ENCODE results near the gene UGT1A4. TPM values are rescaled to one million over a fixed set of nuclear protein-coding genes. Genes with fewer than 3 reads are reported as not detected.
"Not testable (repeated sequence)": the region's sequence is repeated elsewhere in the genome, so short reads cannot be mapped to it uniquely, and the experiment has no call there.

UGT1A4 gene
- polyA plus RNA-seq, 2 donors = 0.69 to 2.5 TPM

GRCh38 chr2:233693963-233694362 lies 24.6 kb upstream of the UGT1A4 start:
- Histone ChIP-seq H3K4me1 (ENCODE audit: control insufficient read depth in 2 of 2, insufficient read depth in 2 of 2, low read length in 1 of 2) (peaks cover 0 to 10% of the 10 kb centered on the region in 2 donors), H3K9me3 (ENCODE audit: control insufficient read depth in 2 of 2, insufficient read depth in 1 of 2, low read depth in 1 of 2, low read length in 1 of 2) (no peaks in the 10 kb centered on the region), H3K27ac (ENCODE audit: low read depth in 2 of 2, low read length in 1 of 2) (peak overlapping the region; percentile 26 to 85), H3K4me3 (ENCODE audit: low read depth in 1 of 2, low read length in 2 of 2) (peak overlapping the region in 1 of 2 donors; percentile 55), H3K36me3 (ENCODE audit: control insufficient read depth in 2 of 2, insufficient read depth in 2 of 2, low read length in 1 of 2) (no peaks in the 10 kb centered on the region), H3K27me3 (ENCODE audit: control insufficient read depth in 1 of 2, insufficient read depth in 2 of 2, low read length in 2 of 2) (no peaks in the 10 kb centered on the region)
- 44 to 48% methylated on average over 6 of the region's 6 CpGs for WGBS, 2 donors

- Histone ChIP-seq H3K9me3 (ENCODE audit: control insufficient read depth in 2 of 2, insufficient read depth in 1 of 2, low read depth in 1 of 2, low read length in 1 of 2) (peaks cover 0 to under 1% of the 10 kb centered on the region in 2 donors), H3K36me3 (ENCODE audit: control insufficient read depth in 2 of 2, insufficient read depth in 2 of 2, low read length in 1 of 2) (no peaks in the 10 kb centered on the region), H3K27me3 (ENCODE audit: control insufficient read depth in 1 of 2, insufficient read depth in 2 of 2, low read length in 2 of 2) (no peaks in the 10 kb centered on the region), H3K27ac (ENCODE audit: low read depth in 2 of 2, low read length in 1 of 2) (peak overlapping the region in 1 of 2 donors; percentile 68), H3K4me3 (ENCODE audit: low read depth in 1 of 2, low read length in 2 of 2) (no peak overlapping the region), H3K4me1 (ENCODE audit: control insufficient read depth in 2 of 2, insufficient read depth in 2 of 2, low read length in 1 of 2) (peaks cover 0 to 4% of the 10 kb centered on the region in 2 donors)
- WGBS, 2 donors = 78 to 82% methylated on average over 4 of the region's 4 CpGs
These were observed 19.8 kb upstream of the UGT1A4 start for GRCh38 chr2:233698740-233699139.

GRCh38 chr2:233699424-233700027 lies 19.0 kb upstream of the UGT1A4 start:
- WGBS, 2 donors = 90% methylated on average over 8 of the region's 8 CpGs
- H3K4me1 ChIP-seq (ENCODE audit: control insufficient read depth in 2 of 2, insufficient read depth in 2 of 2, low read length in 1 of 2) = peaks cover 0 to 4% of the 10 kb centered on the region in 2 donors
- no peaks in the 10 kb centered on the region for H3K27me3 ChIP-seq (ENCODE audit: control insufficient read depth in 1 of 2, insufficient read depth in 2 of 2, low read length in 2 of 2)
- H3K4me3 ChIP-seq (ENCODE audit: low read depth in 1 of 2, low read length in 2 of 2) = no peak overlapping the region
- peaks cover 0 to 2% of the 10 kb centered on the region in 2 donors for H3K9me3 ChIP-seq (ENCODE audit: control insufficient read depth in 2 of 2, insufficient read depth in 1 of 2, low read depth in 1 of 2, low read length in 1 of 2)
- no peaks in the 10 kb centered on the region for H3K36me3 ChIP-seq (ENCODE audit: control insufficient read depth in 2 of 2, insufficient read depth in 2 of 2, low read length in 1 of 2)
- peak overlapping the region; percentile 52 to 82 for H3K27ac ChIP-seq (ENCODE audit: low read depth in 2 of 2, low read length in 1 of 2)

- WGBS, 2 donors = 19 to 31% methylated on average over 1 of the region's 1 CpG
- Histone ChIP-seq H3K27me3 (ENCODE audit: control insufficient read depth in 1 of 2, insufficient read depth in 2 of 2, low read length in 2 of 2) (no peaks in the 10 kb centered on the region), H3K4me3 (ENCODE audit: low read depth in 1 of 2, low read length in 2 of 2) (no peak overlapping the region), H3K9me3 (ENCODE audit: control insufficient read depth in 2 of 2, insufficient read depth in 1 of 2, low read depth in 1 of 2, low read length in 1 of 2) (peaks cover 0 to 2% of the 10 kb centered on the region in 2 donors), H3K36me3 (ENCODE audit: control insufficient read depth in 2 of 2, insufficient read depth in 2 of 2, low read length in 1 of 2) (no peaks in the 10 kb centered on the region), H3K27ac (ENCODE audit: low read depth in 2 of 2, low read length in 1 of 2) (peak overlapping the region; percentile 52 to 82), H3K4me1 (ENCODE audit: control insufficient read depth in 2 of 2, insufficient read depth in 2 of 2, low read length in 1 of 2) (peaks cover 0 to 4% of the 10 kb centered on the region in 2 donors)
These were observed 18.4 kb upstream of the UGT1A4 start for GRCh38 chr2:233700028-233700635.

- not testable (repeated sequence) for H3K4me1 ChIP-seq (ENCODE audit: control insufficient read depth in 2 of 2, insufficient read depth in 2 of 2, low read length in 1 of 2); H3K9me3 ChIP-seq (ENCODE audit: control insufficient read depth in 2 of 2, insufficient read depth in 1 of 2, low read depth in 1 of 2, low read length in 1 of 2); H3K36me3 ChIP-seq (ENCODE audit: control insufficient read depth in 2 of 2, insufficient read depth in 2 of 2, low read length in 1 of 2); H3K27me3 ChIP-seq (ENCODE audit: control insufficient read depth in 1 of 2, insufficient read depth in 2 of 2, low read length in 2 of 2); H3K4me3 ChIP-seq (ENCODE audit: low read depth in 1 of 2, low read length in 2 of 2); H3K27ac ChIP-seq (ENCODE audit: low read depth in 2 of 2, low read length in 1 of 2)
- WGBS, 2 donors = 93% methylated on average over 5 of the region's 5 CpGs
These were observed 17.7 kb upstream of the UGT1A4 start for GRCh38 chr2:233700842-233701241.

DNA sequence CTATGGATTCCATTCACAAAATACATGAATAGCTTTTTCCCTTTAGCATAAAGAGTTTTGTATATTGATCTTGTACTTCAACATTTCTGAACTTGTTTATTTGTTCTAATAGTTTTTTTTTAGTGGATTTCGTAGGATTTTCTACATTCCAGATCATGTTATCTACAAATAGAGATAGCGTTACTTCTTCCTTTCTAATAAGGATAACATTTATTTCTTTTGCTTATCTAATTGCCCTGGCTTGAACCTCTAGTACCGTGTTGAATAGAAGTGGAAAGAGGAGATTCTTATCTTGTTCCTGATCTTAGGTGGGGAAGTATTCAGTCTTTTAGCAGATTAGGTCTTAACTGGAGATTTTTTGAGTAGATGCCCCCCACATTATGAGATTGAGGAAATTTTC lies 16.3 kb upstream of the UGT1A4 start:
- H3K27ac ChIP-seq (ENCODE audit: low read depth in 2 of 2, low read length in 1 of 2) = no peak overlapping the region
- H3K4me3 ChIP-seq (ENCODE audit: low read depth in 1 of 2, low read length in 2 of 2) = no peak overlapping the region
- peaks cover 0 to 2% of the 10 kb centered on the region in 2 donors for H3K9me3 ChIP-seq (ENCODE audit: control insufficient read depth in 2 of 2, insufficient read depth in 1 of 2, low read depth in 1 of 2, low read length in 1 of 2)
- no peaks in the 10 kb centered on the region for H3K36me3 ChIP-seq (ENCODE audit: control insufficient read depth in 2 of 2, insufficient read depth in 2 of 2, low read length in 1 of 2)
- H3K27me3 ChIP-seq (ENCODE audit: control insufficient read depth in 1 of 2, insufficient read depth in 2 of 2, low read length in 2 of 2) = no peaks in the 10 kb centered on the region
- 61 to 67% methylated on average over 3 of the region's 3 CpGs for WGBS, 2 donors
- H3K4me1 ChIP-seq (ENCODE audit: control insufficient read depth in 2 of 2, insufficient read depth in 2 of 2, low read length in 1 of 2) = peaks cover 0 to 13% of the 10 kb centered on the region in 2 donors

- no peaks in the 10 kb centered on the region for H3K27me3 ChIP-seq (ENCODE audit: control insufficient read depth in 1 of 2, insufficient read depth in 2 of 2, low read length in 2 of 2)
- WGBS, 2 donors = 39 to 44% methylated on average over 4 of the region's 4 CpGs
- H3K4me3 ChIP-seq (ENCODE audit: low read depth in 1 of 2, low read length in 2 of 2) = no peak overlapping the region
- peaks cover 0 to 2% of the 10 kb centered on the region in 2 donors for H3K9me3 ChIP-seq (ENCODE audit: control insufficient read depth in 2 of 2, insufficient read depth in 1 of 2, low read depth in 1 of 2, low read length in 1 of 2)
- no peaks in the 10 kb centered on the region for H3K36me3 ChIP-seq (ENCODE audit: control insufficient read depth in 2 of 2, insufficient read depth in 2 of 2, low read length in 1 of 2)
- H3K27ac ChIP-seq (ENCODE audit: low read depth in 2 of 2, low read length in 1 of 2) = peak overlapping the region; percentile 86 to 90
- peaks cover 0 to 10% of the 10 kb centered on the region in 2 donors for H3K4me1 ChIP-seq (ENCODE audit: control insufficient read depth in 2 of 2, insufficient read depth in 2 of 2, low read length in 1 of 2)
These were observed 12.5 kb upstream of the UGT1A4 start for GRCh38 chr2:233705911-233706506.

DNA sequence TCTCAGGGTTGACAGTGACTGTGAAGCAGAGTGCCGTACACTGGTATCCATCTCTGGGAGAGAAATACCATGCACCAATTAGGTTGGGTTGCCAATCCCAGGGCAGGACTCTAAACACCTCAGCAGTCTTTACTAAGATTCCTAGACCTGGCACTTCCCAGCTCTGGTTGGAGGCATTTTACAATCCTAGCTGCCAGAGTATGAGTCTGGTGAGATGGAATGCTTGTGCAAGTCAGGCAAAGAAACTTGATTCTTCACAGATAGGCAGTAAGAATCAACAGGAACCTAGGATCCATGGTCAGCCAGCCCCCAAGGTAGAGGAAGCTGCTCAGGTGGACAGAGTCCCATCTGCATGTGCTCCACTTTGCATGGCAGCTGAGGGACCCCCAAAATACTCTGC lies 11.8 kb upstream of the UGT1A4 start:
- H3K27ac ChIP-seq (ENCODE audit: low read depth in 2 of 2, low read length in 1 of 2) = peak overlapping the region; percentile 86 to 90
- no peak overlapping the region for H3K4me3 ChIP-seq (ENCODE audit: low read depth in 1 of 2, low read length in 2 of 2)
- no peaks in the 10 kb centered on the region for H3K36me3 ChIP-seq (ENCODE audit: control insufficient read depth in 2 of 2, insufficient read depth in 2 of 2, low read length in 1 of 2)
- no peaks in the 10 kb centered on the region for H3K27me3 ChIP-seq (ENCODE audit: control insufficient read depth in 1 of 2, insufficient read depth in 2 of 2, low read length in 2 of 2)
- H3K4me1 ChIP-seq (ENCODE audit: control insufficient read depth in 2 of 2, insufficient read depth in 2 of 2, low read length in 1 of 2) = peaks cover 0 to 12% of the 10 kb centered on the region in 2 donors
- WGBS, 2 donors = 25 to 52% methylated on average over 1 of the region's 1 CpG
- peaks cover 0 to 2% of the 10 kb centered on the region in 2 donors for H3K9me3 ChIP-seq (ENCODE audit: control insufficient read depth in 2 of 2, insufficient read depth in 1 of 2, low read depth in 1 of 2, low read length in 1 of 2)

DNA sequence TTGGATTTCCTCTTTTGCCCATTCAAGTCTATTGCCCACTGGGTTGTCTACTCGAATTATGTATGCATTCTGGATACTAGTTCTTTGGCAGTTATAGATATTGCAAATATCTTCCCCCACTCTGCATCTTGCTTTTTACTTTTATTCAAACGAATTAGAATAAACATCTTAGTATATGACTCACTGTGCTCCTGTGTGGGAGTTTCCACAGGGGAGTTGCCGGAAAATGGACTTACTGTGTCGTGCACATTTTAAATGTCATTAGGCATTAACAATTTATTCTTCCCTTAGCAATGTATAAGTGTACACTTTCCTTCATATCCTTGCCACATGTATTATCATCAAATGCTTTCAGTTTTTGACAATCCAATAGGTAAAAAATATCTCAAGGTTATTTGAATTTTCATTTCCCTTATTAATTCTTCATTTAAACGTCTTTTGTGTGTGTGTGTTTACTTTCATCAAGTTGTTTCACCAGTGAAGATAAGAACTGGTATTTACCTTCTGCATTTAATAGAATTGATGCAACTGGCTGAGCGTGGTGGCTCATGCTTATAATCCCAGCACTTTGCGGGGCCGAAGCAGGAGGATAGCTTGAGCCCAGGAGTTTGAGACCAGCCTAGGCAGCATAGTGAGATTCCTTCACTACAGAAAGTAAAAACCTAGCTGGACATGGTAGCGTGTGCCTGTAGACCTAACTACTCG lies 10.4 kb upstream of the UGT1A4 start:
- Histone ChIP-seq H3K27me3 (ENCODE audit: control insufficient read depth in 1 of 2, insufficient read depth in 2 of 2, low read length in 2 of 2) (no peaks in the 10 kb centered on the region), H3K36me3 (ENCODE audit: control insufficient read depth in 2 of 2, insufficient read depth in 2 of 2, low read length in 1 of 2) (no peaks in the 10 kb centered on the region), H3K27ac (ENCODE audit: low read depth in 2 of 2, low read length in 1 of 2) (peak overlapping the region; percentile 81 to 82), H3K4me1 (ENCODE audit: control insufficient read depth in 2 of 2, insufficient read depth in 2 of 2, low read length in 1 of 2) (peaks cover 0 to 12% of the 10 kb centered on the region in 2 donors), H3K4me3 (ENCODE audit: low read depth in 1 of 2, low read length in 2 of 2) (no peak overlapping the region), H3K9me3 (ENCODE audit: control insufficient read depth in 2 of 2, insufficient read depth in 1 of 2, low read depth in 1 of 2, low read length in 1 of 2) (peaks cover 0 to 2% of the 10 kb centered on the region in 2 donors)
- WGBS, 2 donors = 50 to 51% methylated on average over 10 of the region's 10 CpGs

Measured in esophagus (tissue), 2 donors.